Fibroblast of lung (primary cell): ENCODE data around the gene PRRX2.

Experiments
- CTCF ChIP-seq, 2 donors: IDR thresholded peaks in 1 of 2; conservative IDR thresholded peaks in 1 of 2; 1 replicate in 1 of 2; 2 replicates in 1 of 2; pipeline ENCODE4 v1.5.1; 2011 to 2012; ENCODE audit warnings: low read length in 2 of 2, control low read depth in 1 of 2, inconsistent platforms in 1 of 2, low read depth in 1 of 2, mild to moderate bottlenecking in 1 of 2
- EZH2 ChIP-seq: IDR thresholded peaks from 2 replicates; pipeline ENCODE4 v1.5.1; 2012; ENCODE audit warnings: low read length, control low read depth, mild to moderate bottlenecking; ENCODE audit errors: missing control alignments

GRCh38 chr9:129649726-129650679, 15.4 kb upstream of the PRRX2 start:
- TF ChIP-seq CTCF (conservative IDR thresholded peaks at IDR 0.05 in 1 of 2, IDR thresholded peaks at IDR 0.05 in 1 of 2; ENCODE audit: low read depth in 1 of 2, low read length in 2 of 2), result no peak
- TF ChIP-seq EZH2, result no peak
